NCI-H2227 (cell line): ENCODE results near the gene MRTFA.
A peak's percentile ranks its signal among the peaks of the same experiment; 100 is the strongest.
"Not testable (repeated sequence)": the region's sequence is repeated elsewhere in the genome, so short reads cannot be mapped to it uniquely, and the experiment has no call there.

Source experiments
- DNase-seq: peaks from one replicate; lab custom pipeline; 2025; ENCODE audit not compliant: unreplicated experiment; lab: John Stamatoyannopoulos, UW

The MRTFA gene

GRCh38 chr22:40525250-40525884 lies 111.2 kb downstream of the MRTFA start:
- DNase-seq: peak; percentile 13

- no peak for DNase-seq
Observed at GRCh38 chr22:40524392-40525249, 111.9 kb downstream of the MRTFA start.

- DNase-seq: no peak
Observed at GRCh38 chr22:40522141-40522540, 114.4 kb downstream of the MRTFA start.

GRCh38 chr22:40521046-40521445 lies 115.5 kb downstream of the MRTFA start:
- DNase-seq: no peak

GRCh38 chr22:40520562-40520961 lies 116.0 kb downstream of the MRTFA start:
- no peak for DNase-seq

GRCh38 chr22:40519948-40520331 lies 116.6 kb downstream of the MRTFA start:
- DNase-seq: no peak

- DNase-seq: no peak
Observed at GRCh38 chr22:40519284-40519947, 117.1 kb downstream of the MRTFA start.

GRCh38 chr22:40518840-40519239 lies 117.7 kb downstream of the MRTFA start:
- no peak for DNase-seq

GRCh38 chr22:40517631-40518030 lies 118.9 kb downstream of the MRTFA start:
- no peak for DNase-seq

GRCh38 chr22:40516416-40516815 lies 120.1 kb downstream of the MRTFA start:
- DNase-seq: no peak

- no peak for DNase-seq
Observed at GRCh38 chr22:40512426-40513136, 123.9 kb downstream of the MRTFA start.

- DNase-seq: no peak
Observed at GRCh38 chr22:40511604-40512003, 124.9 kb downstream of the MRTFA start.

GRCh38 chr22:40510631-40511364 lies 125.7 kb downstream of the MRTFA start:
- DNase-seq: no peak

GRCh38 chr22:40509401-40510134 lies 127.0 kb downstream of the MRTFA start:
- DNase-seq: no peak

GRCh38 chr22:40508046-40508445 lies 128.5 kb downstream of the MRTFA start:
- DNase-seq: not testable (repeated sequence)

GRCh38 chr22:40507491-40507890 lies 129.0 kb downstream of the MRTFA start:
- DNase-seq: no peak

- DNase-seq: no peak
Observed at GRCh38 chr22:40506762-40507161, 129.8 kb downstream of the MRTFA start.

- DNase-seq: no peak
Observed at GRCh38 chr22:40504285-40505249, 132.0 kb downstream of the MRTFA start.

- DNase-seq: no peak
Observed at GRCh38 chr22:40502919-40503318, 133.6 kb downstream of the MRTFA start.
